HEK293 (cell line): ENCODE measurements around the gene PLCD3.

Experiments
- CTCF ChIA-PET: fragments of 350-600 bp; formaldehyde crosslinking; extraction: SDS; loops from one replicate; lab custom pipeline; 2021; ENCODE audit warnings: antibody characterized with exemption; lab: Yijun Ruan, JAX
- POLR2A ChIA-PET: fragments of 300-600 bp; formaldehyde crosslinking; extraction: SDS; loops from one replicate; lab custom pipeline; 2020; ENCODE audit warnings: antibody characterized with exemption, inconsistent platforms; lab: Yijun Ruan, JAX
- H3K27ac ChIP-seq: fragments of 200-500 bp; sonication (Bioruptor generic); 2 replicates; pipeline ENCODE4 v1.5.1; 2014; ENCODE audit warnings: low read depth, low read length, control low read depth, inconsistent platforms; ENCODE audit errors: extremely low read depth
- H3K36me3 ChIP-seq, 2 experiments: fragments of 200-500 bp in 1 of 2; sonication (Bioruptor generic) in 1 of 2; 1 replicate in 1 of 2; 2 replicates in 1 of 2; pipeline ENCODE4 v1.5.1; 2014 to 2017; ENCODE audit warnings: inconsistent platforms in 2 of 2, low read length in 2 of 2; ENCODE audit not compliant: control insufficient read depth in 2 of 2, insufficient read depth in 1 of 2
- H3K4me1 ChIP-seq: fragments of 200-500 bp; sonication (Bioruptor generic); 2 replicates; pipeline ENCODE4 v1.5.1; 2014; ENCODE audit warnings: mild to moderate bottlenecking, low read length, inconsistent platforms; ENCODE audit not compliant: control insufficient read depth, insufficient read depth
- H3K4me3 ChIP-seq: 2 replicates; pipeline ENCODE4 v1.5.1; 2011; ENCODE audit warnings: low read depth, mild to moderate bottlenecking, control low read depth, low read length, moderate library complexity
- H3K9me3 ChIP-seq: fragments of 200-500 bp; sonication (Bioruptor generic); 2 replicates; pipeline ENCODE4 v1.5.1; 2014; ENCODE audit warnings: low read depth, low read length, inconsistent platforms; ENCODE audit not compliant: control insufficient read depth, insufficient read depth
- AEBP2 ChIP-seq: fragments of 450-650 bp; formaldehyde crosslinking; IDR thresholded peaks from 2 replicates; pipeline ENCODE4 v1.5.1; 2016; ENCODE audit warnings: missing biosample characterization, missing genetic modification characterization, borderline replicate concordance
- BCL6B ChIP-seq: fragments of 450-650 bp; formaldehyde crosslinking; IDR thresholded peaks from 2 replicates; pipeline ENCODE4 v1.5.1; 2017; ENCODE audit warnings: missing biosample characterization, missing genetic modification characterization
- CTCF ChIP-seq: fragments of 450-650 bp; formaldehyde crosslinking; IDR thresholded peaks from 2 replicates; pipeline ENCODE4 v1.5.1; 2016; ENCODE audit warnings: missing biosample characterization, missing genetic modification characterization
- INSM2 ChIP-seq: fragments of 450-650 bp; formaldehyde crosslinking; IDR thresholded peaks from 2 replicates; pipeline ENCODE4 v1.5.1; 2016; ENCODE audit warnings: missing biosample characterization, missing genetic modification characterization
- TCF7L2 ChIP-seq: IDR thresholded peaks from 2 replicates; pipeline ENCODE4 v1.6.1; 2011; ENCODE audit warnings: low read depth, mild to moderate bottlenecking, inconsistent platforms, low read length, moderate library complexity, borderline replicate concordance
- TRIM28 ChIP-seq: IDR thresholded peaks from 2 replicates; pipeline ENCODE4 v1.6.1; 2011; ENCODE audit warnings: low read length, control low read depth, borderline replicate concordance
- ZBTB1 ChIP-seq: fragments of 450-650 bp; formaldehyde crosslinking; IDR thresholded peaks from 2 replicates; pipeline ENCODE4 v1.5.1; 2016; ENCODE audit warnings: missing biosample characterization, missing genetic modification characterization
- ZBTB26 ChIP-seq: fragments of 450-650 bp; formaldehyde crosslinking; optimal IDR thresholded peaks from 2 replicates; pipeline ENCODE3; 2016; ENCODE audit warnings: missing biosample characterization, mild to moderate bottlenecking, missing genetic modification characterization
- ZFP69B ChIP-seq: fragments of 450-650 bp; formaldehyde crosslinking; IDR thresholded peaks from 2 replicates; pipeline ENCODE4 v1.5.1; 2016; ENCODE audit warnings: missing biosample characterization, missing genetic modification characterization
- ZNF221 ChIP-seq: fragments of 450-650 bp; formaldehyde crosslinking; IDR thresholded peaks from 2 replicates; pipeline ENCODE4 v1.5.1; 2017; ENCODE audit warnings: missing biosample characterization, missing genetic modification characterization, borderline replicate concordance
- ZNF324 ChIP-seq: fragments of 450-650 bp; formaldehyde crosslinking; IDR thresholded peaks from 2 replicates; pipeline ENCODE4 v1.5.1; 2016; ENCODE audit warnings: missing biosample characterization, missing genetic modification characterization
- ZNF473 ChIP-seq: fragments of 450-650 bp; formaldehyde crosslinking; IDR thresholded peaks from 2 replicates; pipeline ENCODE4 v1.5.1; 2017; ENCODE audit warnings: missing biosample characterization, missing genetic modification characterization
- ZNF521 ChIP-seq: fragments of 450-650 bp; formaldehyde crosslinking; IDR thresholded peaks from 2 replicates; pipeline ENCODE4 v1.5.1; 2017; ENCODE audit warnings: missing biosample characterization, mild to moderate bottlenecking, missing genetic modification characterization
- ZNF600 ChIP-seq: fragments of 450-650 bp; formaldehyde crosslinking; IDR thresholded peaks from 2 replicates; pipeline ENCODE4 v1.5.1; 2016; ENCODE audit warnings: missing biosample characterization, missing genetic modification characterization
- ZNF76 ChIP-seq: fragments of 450-650 bp; formaldehyde crosslinking; IDR thresholded peaks from 2 replicates; pipeline ENCODE4; 2016; ENCODE audit warnings: low read depth, missing biosample characterization, missing genetic modification characterization, borderline replicate concordance
- ZNF777 ChIP-seq: fragments of 450-650 bp; formaldehyde crosslinking; IDR thresholded peaks from 2 replicates; pipeline ENCODE4 v1.5.1; 2017; ENCODE audit warnings: missing biosample characterization, missing genetic modification characterization, borderline replicate concordance
- ZNF785 ChIP-seq: fragments of 450-650 bp; formaldehyde crosslinking; IDR thresholded peaks from 2 replicates; pipeline ENCODE4 v1.5.1; 2016; ENCODE audit warnings: missing biosample characterization, missing genetic modification characterization

Gene PLCD3

GRCh38 chr17:45106582-45106981 lies 25.7 kb downstream of the PLCD3 start:
- H3K36me3 ChIP-seq: peaks cover 32 to 86% of the 10 kb centered on the region in 2 experiments
- no peaks in the 10 kb centered on the region for H3K9me3 ChIP-seq
- TF ChIP-seq ZNF785 (no peak), ZBTB26 (tag by site-specific recombination) (no peak), ZNF521 (tag by site-specific recombination) (no peak)
- POLR2A ChIA-PET: no interaction called here
- no peak overlapping the region for H3K27ac ChIP-seq
- CTCF ChIA-PET: interaction anchor here (0.6 to 3.3 kb wide), 3 partner anchors 8 to 327 kb away, joined by 3 to 21 read pairs (median 10); no protein-coding TSS in a partner anchor
- no peaks in the 10 kb centered on the region for H3K4me1 ChIP-seq
- no peak overlapping the region for H3K4me3 ChIP-seq

- Histone ChIP-seq H3K36me3 (peaks cover 36 to 87% of the 10 kb centered on the region in 2 experiments), H3K4me3 (no peak overlapping the region), H3K27ac (no peak overlapping the region), H3K4me1 (no peaks in the 10 kb centered on the region), H3K9me3 (no peaks in the 10 kb centered on the region)
- CTCF ChIA-PET: interaction anchor here (0.6 to 3.3 kb wide), 5 partner anchors 9 to 327 kb away, joined by 3 to 10 read pairs (median 3); no protein-coding TSS in a partner anchor
- TF ChIP-seq ZNF777 (tag by site-specific recombination): no peak
- TF ChIP-seq TCF7L2: no peak
- POLR2A ChIA-PET: no interaction called here
Observed at GRCh38 chr17:45106096-45106495, 26.2 kb downstream of the PLCD3 start.

GRCh38 chr17:45104907-45105624 lies 27.2 kb downstream of the PLCD3 start:
- Histone ChIP-seq H3K4me1 (no peaks in the 10 kb centered on the region), H3K4me3 (no peak overlapping the region), H3K36me3 (peaks cover 39 to 86% of the 10 kb centered on the region in 2 experiments), H3K27ac (no peak overlapping the region), H3K9me3 (no peaks in the 10 kb centered on the region)
- POLR2A ChIA-PET: no interaction called here
- TF ChIP-seq CTCF (peak; percentile 33; the same call in 1 of the 2 replicates), ZNF76 (tag by site-specific recombination) (no peak)
- CTCF ChIA-PET: interaction anchor here (0.6 to 3.3 kb wide), 4 partner anchors 9 to 93 kb away, joined by 3 to 10 read pairs (median 4); no protein-coding TSS in a partner anchor

GRCh38 chr17:45104497-45104896 lies 27.8 kb downstream of the PLCD3 start:
- Histone ChIP-seq H3K4me1 (no peaks in the 10 kb centered on the region), H3K4me3 (no peak overlapping the region), H3K36me3 (peaks cover 43 to 91% of the 10 kb centered on the region in 2 experiments), H3K9me3 (no peaks in the 10 kb centered on the region), H3K27ac (no peak overlapping the region)
- ChIA-PET CTCF (no interaction called here), POLR2A (no interaction called here)
- no peak for TF ChIP-seq TRIM28
- TF ChIP-seq ZBTB1 (tag by site-specific recombination): no peak
- no peak for TF ChIP-seq ZFP69B (tag by site-specific recombination)
- no peak for TF ChIP-seq ZNF600
- TF ChIP-seq ZNF221 (tag by site-specific recombination): no peak
- no peak for TF ChIP-seq ZNF324
- TF ChIP-seq INSM2 (tag by site-specific recombination): no peak
- TF ChIP-seq AEBP2: no peak
- no peak for TF ChIP-seq ZNF76 (tag by site-specific recombination)
- TF ChIP-seq BCL6B (tag by site-specific recombination): no peak
- no peak for TF ChIP-seq ZNF473
